ENCODE data around the gene ECT2.
"Not testable (repeated sequence)": the region's sequence is repeated elsewhere in the genome, so short reads cannot be mapped to it uniquely, and the experiment has no call there.

The ECT2 gene

GRCh38 chr3:172709774-172710663 is 40.5 kb upstream of the ECT2 start:
- Histone ChIP-seq H3K27me3 (ENCODE audit: control insufficient read depth, insufficient read depth, low read length) (no peaks in the 10 kb centered on the region), H3K4me3 (ENCODE audit: low read length) (peak overlapping the region; percentile 84; the same call in 1 of the 2 replicates), H3K9me3 (ENCODE audit: control insufficient read depth, insufficient read depth, low read length) (no peaks in the 10 kb centered on the region), H3K4me1 (ENCODE audit: control insufficient read depth, insufficient read depth, low read length) (0 out of 2 replicates have a peak, but pooled peaks cover 3% of the 10 kb centered on the region), H3K27ac (ENCODE audit: low read length) (no peak overlapping the region), H3K36me3 (ENCODE audit: control insufficient read depth, insufficient read depth, low read length) (no peaks in the 10 kb centered on the region)
- no peak for DNase-seq (ENCODE audit: low read depth, low spot score)
- no CpG with 5 or more reads among the region's 17 CpGs for WGBS (ENCODE audit: insufficient coverage, insufficient read length)

GRCh38 chr3:172710664-172711453 is 39.7 kb upstream of the ECT2 start, which contains the start of gene NCEH1:
TSS of gene NCEH1 (minus strand) at chr3:172711067. CDS start at chr3:172710984, 83 bp downstream.
- Histone ChIP-seq H3K4me3 (ENCODE audit: low read length) (peak within 1 kb of the TSS; percentile 84), H3K9me3 (ENCODE audit: control insufficient read depth, insufficient read depth, low read length) (no peaks in the 10 kb centered on the region), H3K27me3 (ENCODE audit: control insufficient read depth, insufficient read depth, low read length) (no peaks in the 10 kb centered on the region), H3K4me1 (ENCODE audit: control insufficient read depth, insufficient read depth, low read length) (0 out of 2 replicates have a peak, but pooled peaks cover 3% of the 10 kb centered on the region), H3K36me3 (ENCODE audit: control insufficient read depth, insufficient read depth, low read length) (no peaks in the 10 kb centered on the region), H3K27ac (ENCODE audit: low read length) (no peak within 1 kb of the TSS)
- WGBS (ENCODE audit: insufficient coverage, insufficient read length): no CpG with 5 or more reads among the region's 41 CpGs
- DNase-seq (ENCODE audit: low read depth, low spot score): peak; percentile 90

GRCh38 chr3:172711454-172711795 is 39.1 kb upstream of the ECT2 start:
- no CpG with 5 or more reads among the region's 2 CpGs for WGBS (ENCODE audit: insufficient coverage, insufficient read length)
- Histone ChIP-seq H3K4me1 (ENCODE audit: control insufficient read depth, insufficient read depth, low read length) (0 out of 2 replicates have a peak, but pooled peaks cover 3% of the 10 kb centered on the region), H3K27me3 (ENCODE audit: control insufficient read depth, insufficient read depth, low read length) (no peaks in the 10 kb centered on the region), H3K9me3 (ENCODE audit: control insufficient read depth, insufficient read depth, low read length) (no peaks in the 10 kb centered on the region), H3K36me3 (ENCODE audit: control insufficient read depth, insufficient read depth, low read length) (no peaks in the 10 kb centered on the region), H3K27ac (ENCODE audit: low read length) (no peak overlapping the region), H3K4me3 (ENCODE audit: low read length) (no peak overlapping the region)
- DNase-seq (ENCODE audit: low read depth, low spot score): no peak

GRCh38 chr3:172713316-172713715 is 37.2 kb upstream of the ECT2 start:
- Histone ChIP-seq H3K27me3 (ENCODE audit: control insufficient read depth, insufficient read depth, low read length) (no peaks in the 10 kb centered on the region), H3K4me1 (ENCODE audit: control insufficient read depth, insufficient read depth, low read length) (0 out of 2 replicates have a peak, but pooled peaks cover 3% of the 10 kb centered on the region), H3K36me3 (ENCODE audit: control insufficient read depth, insufficient read depth, low read length) (no peaks in the 10 kb centered on the region), H3K27ac (ENCODE audit: low read length) (no peak overlapping the region), H3K9me3 (ENCODE audit: control insufficient read depth, insufficient read depth, low read length) (no peaks in the 10 kb centered on the region), H3K4me3 (ENCODE audit: low read length) (no peak overlapping the region)
- 100% methylated on average over 1 of the region's 3 CpGs for WGBS (ENCODE audit: insufficient coverage, insufficient read length)
- no peak for DNase-seq (ENCODE audit: low read depth, low spot score)

- no peak for DNase-seq (ENCODE audit: low read depth, low spot score)
- Histone ChIP-seq H3K27ac (ENCODE audit: low read length) (no peak overlapping the region), H3K36me3 (ENCODE audit: control insufficient read depth, insufficient read depth, low read length) (no peaks in the 10 kb centered on the region), H3K9me3 (ENCODE audit: control insufficient read depth, insufficient read depth, low read length) (0 out of 2 replicates have a peak, but pooled peaks cover 3% of the 10 kb centered on the region), H3K4me1 (ENCODE audit: control insufficient read depth, insufficient read depth, low read length) (no peaks in the 10 kb centered on the region), H3K27me3 (ENCODE audit: control insufficient read depth, insufficient read depth, low read length) (no peaks in the 10 kb centered on the region), H3K4me3 (ENCODE audit: low read length) (no peak overlapping the region)
- WGBS (ENCODE audit: insufficient coverage, insufficient read length): no CpG with 5 or more reads among the region's 5 CpGs
Observed at GRCh38 chr3:172716476-172716875, 34.0 kb upstream of the ECT2 start.

GRCh38 chr3:172717493-172718088 is 32.9 kb upstream of the ECT2 start:
- Histone ChIP-seq H3K27ac (ENCODE audit: low read length) (no peak overlapping the region), H3K9me3 (ENCODE audit: control insufficient read depth, insufficient read depth, low read length) (0 out of 2 replicates have a peak, but pooled peaks cover 3% of the 10 kb centered on the region), H3K4me1 (ENCODE audit: control insufficient read depth, insufficient read depth, low read length) (no peaks in the 10 kb centered on the region), H3K4me3 (ENCODE audit: low read length) (no peak overlapping the region), H3K36me3 (ENCODE audit: control insufficient read depth, insufficient read depth, low read length) (no peaks in the 10 kb centered on the region), H3K27me3 (ENCODE audit: control insufficient read depth, insufficient read depth, low read length) (no peaks in the 10 kb centered on the region)
- no peak for DNase-seq (ENCODE audit: low read depth, low spot score)
- WGBS (ENCODE audit: insufficient coverage, insufficient read length): no CpG with 5 or more reads among the region's 4 CpGs

GRCh38 chr3:172722536-172723040 is 27.9 kb upstream of the ECT2 start:
- H3K4me3 ChIP-seq (ENCODE audit: low read length); DNase-seq (ENCODE audit: low read depth, low spot score); H3K36me3 ChIP-seq (ENCODE audit: control insufficient read depth, insufficient read depth, low read length); H3K27ac ChIP-seq (ENCODE audit: low read length); H3K4me1 ChIP-seq (ENCODE audit: control insufficient read depth, insufficient read depth, low read length); H3K9me3 ChIP-seq (ENCODE audit: control insufficient read depth, insufficient read depth, low read length); H3K27me3 ChIP-seq (ENCODE audit: control insufficient read depth, insufficient read depth, low read length): not testable (repeated sequence)
- no CpG with 5 or more reads among the region's 8 CpGs for WGBS (ENCODE audit: insufficient coverage, insufficient read length)

- Histone ChIP-seq H3K27ac (ENCODE audit: low read length) (no peak overlapping the region), H3K9me3 (ENCODE audit: control insufficient read depth, insufficient read depth, low read length) (no peaks in the 10 kb centered on the region), H3K27me3 (ENCODE audit: control insufficient read depth, insufficient read depth, low read length) (no peaks in the 10 kb centered on the region), H3K4me1 (ENCODE audit: control insufficient read depth, insufficient read depth, low read length) (no peaks in the 10 kb centered on the region), H3K4me3 (ENCODE audit: low read length) (no peak overlapping the region), H3K36me3 (ENCODE audit: control insufficient read depth, insufficient read depth, low read length) (no peaks in the 10 kb centered on the region)
- no peak for DNase-seq (ENCODE audit: low read depth, low spot score)
- WGBS (ENCODE audit: insufficient coverage, insufficient read length): no CpG with 5 or more reads among the region's 1 CpG
Observed at GRCh38 chr3:172726380-172726779, 24.1 kb upstream of the ECT2 start.

- Histone ChIP-seq H3K27me3 (ENCODE audit: control insufficient read depth, insufficient read depth, low read length) (no peaks in the 10 kb centered on the region), H3K4me1 (ENCODE audit: control insufficient read depth, insufficient read depth, low read length) (no peaks in the 10 kb centered on the region), H3K9me3 (ENCODE audit: control insufficient read depth, insufficient read depth, low read length) (no peaks in the 10 kb centered on the region), H3K36me3 (ENCODE audit: control insufficient read depth, insufficient read depth, low read length) (no peaks in the 10 kb centered on the region), H3K27ac (ENCODE audit: low read length) (no peak overlapping the region), H3K4me3 (ENCODE audit: low read length) (no peak overlapping the region)
- no CpG with 5 or more reads among the region's 2 CpGs for WGBS (ENCODE audit: insufficient coverage, insufficient read length)
- DNase-seq (ENCODE audit: low read depth, low spot score): no peak
Observed at GRCh38 chr3:172735014-172735413, 15.5 kb upstream of the ECT2 start.

- Histone ChIP-seq H3K4me1 (ENCODE audit: control insufficient read depth, insufficient read depth, low read length) (no peaks in the 10 kb centered on the region), H3K4me3 (ENCODE audit: low read length) (no peak overlapping the region), H3K27me3 (ENCODE audit: control insufficient read depth, insufficient read depth, low read length) (no peaks in the 10 kb centered on the region), H3K27ac (ENCODE audit: low read length) (no peak overlapping the region), H3K36me3 (ENCODE audit: control insufficient read depth, insufficient read depth, low read length) (no peaks in the 10 kb centered on the region), H3K9me3 (ENCODE audit: control insufficient read depth, insufficient read depth, low read length) (no peaks in the 10 kb centered on the region)
- no CpG with 5 or more reads among the region's 1 CpG for WGBS (ENCODE audit: insufficient coverage, insufficient read length)
- DNase-seq (ENCODE audit: low read depth, low spot score): no peak
Observed at GRCh38 chr3:172739462-172739861, 11.1 kb upstream of the ECT2 start.
